HCT116 (cell line): ENCODE results near the gene ZFAND5. TPM values are rescaled to one million over a fixed set of nuclear protein-coding genes. Genes with fewer than 3 reads are reported as not detected.

Source experiments
- ATAC-seq: fragments of 200-7000 bp; cut with Tn5 transposase; 2 replicates; pipeline ENCODE4 v1.9.1; 2020; ENCODE audit warnings: mild to moderate bottlenecking, moderate library complexity
- BruUV-seq: library from RNA; stranded (reverse); fragments of 400-500 nt; replicated peaks from 2 replicates; lab custom pipeline; 2021; lab: Mats Ljungman, UMichigan
- CTCF ChIA-PET: fragments of 300-600 bp; sonication (Branson Sonifier 250); formaldehyde crosslinking; loops from one replicate; lab custom pipeline; 2021; ENCODE audit warnings: antibody characterized with exemption; lab: Charles Lee
- POLR2A ChIA-PET: fragments of 300-600, 350-600 bp; sonication (Branson Sonifier 250); formaldehyde crosslinking; loops from one replicate; lab custom pipeline; 2021; ENCODE audit warnings: antibody characterized with exemption; lab: Charles Lee
- RAD21 ChIA-PET, 2 experiments: fragments of 300-600 bp; sonication (Branson Sonifier 250); formaldehyde crosslinking; loops; one replicate each; lab custom pipeline; 2023; ENCODE audit warnings: low total read pairs in 2 of 2; ENCODE audit not compliant: uncharacterized antibody in 2 of 2, unreplicated experiment in 2 of 2, low non-redundant PET in 1 of 2; lab: Charles Lee
- DNase-seq: peaks from one replicate; pipeline ENCODE4 v3.0.0-alpha.2; 2010; ENCODE audit warnings: low read depth, low spot score
- H2AFZ ChIP-seq: fragments of 200-600 bp; shearing (Covaris generic), sonication (generic); 2 replicates; pipeline ENCODE4 v1.6.1; 2017; ENCODE audit warnings: low read depth, mixed run types, mixed read lengths, antibody characterized with exemption, low read length; ENCODE audit not compliant: poor library complexity, severe bottlenecking
- H3K27ac ChIP-seq: 2 replicates; pipeline ENCODE4 v1.5.1; 2012; ENCODE audit warnings: low read depth, low read length
- H3K27me3 ChIP-seq: fragments of 200-600 bp; sonication (generic); 2 replicates; pipeline ENCODE4 v1.6.1; 2016; ENCODE audit warnings: mixed run types, low read length, mixed read lengths; ENCODE audit not compliant: insufficient read depth
- H3K36me3 ChIP-seq, 2 experiments: fragments of 200-500 bp in 1 of 2; fragments of 200-600 bp in 1 of 2; sonication (Bioruptor generic) in 1 of 2; sonication (generic) in 1 of 2; 2 replicates each; pipeline versions ENCODE4 v1.5.1 to v1.6.1; 2014 to 2016; ENCODE audit warnings: low read length in 2 of 2, inconsistent platforms in 1 of 2, mixed read lengths in 1 of 2, mixed run types in 1 of 2; ENCODE audit not compliant: insufficient read depth in 2 of 2, control insufficient read depth in 1 of 2
- H3K4me1 ChIP-seq, 2 experiments: fragments of 200-600 bp in 1 of 2; sonication (generic) in 1 of 2; 2 replicates each; pipeline versions ENCODE4 v1.5.1 to v1.6.1; 2012 to 2017; ENCODE audit warnings: low read length in 2 of 2, inconsistent platforms in 1 of 2, mild to moderate bottlenecking in 1 of 2, mixed read lengths in 1 of 2, mixed run types in 1 of 2, moderate library complexity in 1 of 2; ENCODE audit not compliant: insufficient read depth in 2 of 2, control insufficient read depth in 1 of 2
- H3K4me2 ChIP-seq: fragments of 200-600 bp; sonication (generic); 2 replicates; pipeline ENCODE4 v1.6.1; 2017; ENCODE audit warnings: mixed run types, low read length, mixed read lengths
- H3K4me3 ChIP-seq, 2 experiments: fragments of 200-600 bp in 1 of 2; sonication (generic) in 1 of 2; replicated peaks in 1 of 2; 2 replicates each; pipeline ENCODE4 v1.5.1; 2011 to 2016; ENCODE audit warnings: low read length in 2 of 2, control low read depth in 1 of 2, low read depth in 1 of 2, mild to moderate bottlenecking in 1 of 2, mixed read lengths in 1 of 2, mixed run types in 1 of 2
- H3K79me2 ChIP-seq: fragments of 200-600 bp; sonication (generic); 2 replicates; pipeline ENCODE4 v1.6.1; 2017; ENCODE audit warnings: mild to moderate bottlenecking, mixed run types, low read length, moderate library complexity, mixed read lengths; ENCODE audit not compliant: insufficient read depth
- H3K9ac ChIP-seq: fragments of 200-600 bp; sonication (generic); 2 replicates; pipeline ENCODE4 v1.6.1; 2016; ENCODE audit warnings: low read length, mixed read lengths
- H3K9me2 ChIP-seq: fragments of 200-600 bp; sonication (generic), shearing (Covaris generic); 2 replicates; pipeline ENCODE4 v1.6.1; 2017; ENCODE audit warnings: mixed run types, mild to moderate bottlenecking, moderate library complexity; ENCODE audit not compliant: insufficient read depth
- H3K9me3 ChIP-seq, 2 experiments: fragments of 200-500 bp in 1 of 2; fragments of 200-600 bp in 1 of 2; sonication (Bioruptor generic) in 1 of 2; sonication (generic) in 1 of 2; 2 replicates each; pipeline ENCODE4 v1.6.1; 2014 to 2017; ENCODE audit warnings: low read length in 2 of 2, mixed read lengths in 2 of 2, inconsistent platforms in 1 of 2, low read depth in 1 of 2, mild to moderate bottlenecking in 1 of 2, mixed run types in 1 of 2, moderate library complexity in 1 of 2; ENCODE audit not compliant: control insufficient read depth in 1 of 2, insufficient read depth in 1 of 2
- H4K20me1 ChIP-seq: fragments of 200-600 bp; sonication (generic), shearing (Covaris generic); 2 replicates; pipeline ENCODE4 v1.6.1; 2017; ENCODE audit warnings: mixed run types, mild to moderate bottlenecking, moderate library complexity; ENCODE audit not compliant: insufficient read depth
- CBX3 ChIP-seq: IDR thresholded peaks from 2 replicates; pipeline ENCODE4 v1.6.1; 2012; ENCODE audit warnings: low read depth
- EZH2 ChIP-seq: fragments of 200-600 bp; sonication (generic); IDR thresholded peaks from 2 replicates; pipeline ENCODE4 v1.6.1; 2017; ENCODE audit warnings: antibody characterized with exemption, mixed run types
- JUND ChIP-seq: IDR thresholded peaks from 2 replicates; pipeline ENCODE4 v1.6.1; 2012
- POLR2A ChIP-seq: IDR thresholded peaks from 2 replicates; pipeline ENCODE4 v1.7.0; 2011; ENCODE audit warnings: borderline replicate concordance; ENCODE audit not compliant: insufficient read depth, insufficient read length; ENCODE audit errors: extremely low read depth
- POLR2AphosphoS5 ChIP-seq: IDR thresholded peaks from 2 replicates; pipeline ENCODE4 v1.6.1; 2011; ENCODE audit warnings: mild to moderate bottlenecking, low read depth, low read length, moderate library complexity
- RAD21 ChIP-seq: IDR thresholded peaks from 2 replicates; pipeline ENCODE4 v1.6.1; 2012; ENCODE audit warnings: low read depth, mild to moderate bottlenecking
- SIN3A ChIP-seq: IDR thresholded peaks from 2 replicates; pipeline ENCODE4 v1.6.1; 2012; ENCODE audit warnings: low read depth
- TCF7L2 ChIP-seq: IDR thresholded peaks from 2 replicates; pipeline ENCODE4 v1.7.0; 2011; ENCODE audit warnings: borderline replicate concordance, inconsistent platforms; ENCODE audit not compliant: insufficient read depth, insufficient read length; ENCODE audit errors: extremely low read depth
- ZNF274 ChIP-seq: fragments of 200-500 bp; sonication (Bioruptor generic); IDR thresholded peaks from 2 replicates; pipeline ENCODE4 v1.6.1; 2014; ENCODE audit warnings: mild to moderate bottlenecking, low read depth, low read length, inconsistent platforms
- intact Hi-C: fragments of 100-400 bp; cut with micrococcal nuclease; formaldehyde crosslinking; loops from 2 replicates; pipeline ENCODE4 v1.10.0; 2022
- total RNA-seq: library from RNA; stranded (reverse); gene quantifications from one replicate; pipeline ENCODE4 v1.2.1, GENCODE V29; 2021; ENCODE audit not compliant: unreplicated experiment
- TF ChIP-seq, protein P1 (sequence below), 3 experiments: fragments of 200-600 bp in 1 of 3; sonication (generic) in 1 of 3; IDR thresholded peaks in 2 of 3; conservative IDR thresholded peaks in 1 of 3; 2 replicates each; pipeline ENCODE4 v1.5.1; 2012 to 2017; ENCODE audit warnings: low read depth in 2 of 3, low read length in 2 of 3, antibody characterized with exemption in 1 of 3, borderline replicate concordance in 1 of 3, control low read depth in 1 of 3, mild to moderate bottlenecking in 1 of 3, mixed read lengths in 1 of 3, mixed run types in 1 of 3, moderate library complexity in 1 of 3; ENCODE audit not compliant: insufficient read depth in 1 of 3
- TF ChIP-seq, protein P2 (sequence below): IDR thresholded peaks from 2 replicates; pipeline ENCODE4 v1.6.1; 2012; ENCODE audit warnings: low read depth
- TF ChIP-seq, protein P3 (sequence below): IDR thresholded peaks from 2 replicates; pipeline ENCODE4 v1.6.1; 2012

ZFAND5 gene
- total RNA-seq, 1 experiment from 2014 or later: 128 TPM

DNA sequence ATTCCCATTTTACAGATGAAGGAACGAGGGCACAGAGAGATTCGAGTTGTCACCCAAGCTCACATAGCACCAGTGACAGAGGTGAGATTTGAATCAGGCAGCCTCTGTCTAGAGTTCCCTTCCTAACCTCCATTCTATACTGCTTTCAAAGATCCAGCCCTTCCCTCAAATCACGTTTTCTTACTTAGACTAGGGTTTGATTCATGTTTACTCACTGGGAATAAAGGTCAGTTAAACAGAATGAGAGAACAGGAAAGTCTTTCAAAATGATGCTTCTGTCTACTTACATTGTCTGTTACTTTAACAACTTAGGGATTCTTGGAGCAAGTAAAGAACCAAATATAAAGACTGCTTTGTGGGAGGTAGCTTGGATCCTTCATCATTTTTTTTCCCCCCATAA lies 40.0 kb downstream of the ZFAND5 start:
- no peaks in the 10 kb centered on the region for H3K36me3 ChIP-seq
- intact Hi-C loops: no loop called here
- H3K79me2 ChIP-seq: no peaks in the 10 kb centered on the region
- H3K4me3 ChIP-seq: no peak overlapping the region
- ChIA-PET POLR2A (no interaction called here), RAD21 (no interaction called here), CTCF (no interaction called here)
- no peaks in the 10 kb centered on the region for H3K27me3 ChIP-seq
- no peaks in the 10 kb centered on the region for H3K9me2 ChIP-seq
- H3K9ac ChIP-seq: no peak overlapping the region
- ATAC-seq: no peak
- H3K4me1 ChIP-seq: no peaks in the 10 kb centered on the region
- H3K4me2 ChIP-seq: no peak overlapping the region
- H3K27ac ChIP-seq: no peak overlapping the region
- no TSS peak for BruUV-seq
- no peaks in the 10 kb centered on the region for H4K20me1 ChIP-seq
- TF ChIP-seq ZNF274: no peak
- TF ChIP-seq RAD21: no peak
- no peak for TF ChIP-seq TCF7L2
- TF ChIP-seq, protein P1, sequence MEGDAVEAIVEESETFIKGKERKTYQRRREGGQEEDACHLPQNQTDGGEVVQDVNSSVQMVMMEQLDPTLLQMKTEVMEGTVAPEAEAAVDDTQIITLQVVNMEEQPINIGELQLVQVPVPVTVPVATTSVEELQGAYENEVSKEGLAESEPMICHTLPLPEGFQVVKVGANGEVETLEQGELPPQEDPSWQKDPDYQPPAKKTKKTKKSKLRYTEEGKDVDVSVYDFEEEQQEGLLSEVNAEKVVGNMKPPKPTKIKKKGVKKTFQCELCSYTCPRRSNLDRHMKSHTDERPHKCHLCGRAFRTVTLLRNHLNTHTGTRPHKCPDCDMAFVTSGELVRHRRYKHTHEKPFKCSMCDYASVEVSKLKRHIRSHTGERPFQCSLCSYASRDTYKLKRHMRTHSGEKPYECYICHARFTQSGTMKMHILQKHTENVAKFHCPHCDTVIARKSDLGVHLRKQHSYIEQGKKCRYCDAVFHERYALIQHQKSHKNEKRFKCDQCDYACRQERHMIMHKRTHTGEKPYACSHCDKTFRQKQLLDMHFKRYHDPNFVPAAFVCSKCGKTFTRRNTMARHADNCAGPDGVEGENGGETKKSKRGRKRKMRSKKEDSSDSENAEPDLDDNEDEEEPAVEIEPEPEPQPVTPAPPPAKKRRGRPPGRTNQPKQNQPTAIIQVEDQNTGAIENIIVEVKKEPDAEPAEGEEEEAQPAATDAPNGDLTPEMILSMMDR (IDR thresholded peaks at IDR 0.05 in 2 of 3, conservative IDR thresholded peaks at IDR 0.05 in 1 of 3; ENCODE audit: borderline replicate concordance in 1 of 3, insufficient read depth in 1 of 3, low read depth in 2 of 3, low read length in 2 of 3): no peak
- TF ChIP-seq JUND: no peak
- TF ChIP-seq CBX3: no peak
- no peak for TF ChIP-seq EZH2
- TF ChIP-seq, protein P2, sequence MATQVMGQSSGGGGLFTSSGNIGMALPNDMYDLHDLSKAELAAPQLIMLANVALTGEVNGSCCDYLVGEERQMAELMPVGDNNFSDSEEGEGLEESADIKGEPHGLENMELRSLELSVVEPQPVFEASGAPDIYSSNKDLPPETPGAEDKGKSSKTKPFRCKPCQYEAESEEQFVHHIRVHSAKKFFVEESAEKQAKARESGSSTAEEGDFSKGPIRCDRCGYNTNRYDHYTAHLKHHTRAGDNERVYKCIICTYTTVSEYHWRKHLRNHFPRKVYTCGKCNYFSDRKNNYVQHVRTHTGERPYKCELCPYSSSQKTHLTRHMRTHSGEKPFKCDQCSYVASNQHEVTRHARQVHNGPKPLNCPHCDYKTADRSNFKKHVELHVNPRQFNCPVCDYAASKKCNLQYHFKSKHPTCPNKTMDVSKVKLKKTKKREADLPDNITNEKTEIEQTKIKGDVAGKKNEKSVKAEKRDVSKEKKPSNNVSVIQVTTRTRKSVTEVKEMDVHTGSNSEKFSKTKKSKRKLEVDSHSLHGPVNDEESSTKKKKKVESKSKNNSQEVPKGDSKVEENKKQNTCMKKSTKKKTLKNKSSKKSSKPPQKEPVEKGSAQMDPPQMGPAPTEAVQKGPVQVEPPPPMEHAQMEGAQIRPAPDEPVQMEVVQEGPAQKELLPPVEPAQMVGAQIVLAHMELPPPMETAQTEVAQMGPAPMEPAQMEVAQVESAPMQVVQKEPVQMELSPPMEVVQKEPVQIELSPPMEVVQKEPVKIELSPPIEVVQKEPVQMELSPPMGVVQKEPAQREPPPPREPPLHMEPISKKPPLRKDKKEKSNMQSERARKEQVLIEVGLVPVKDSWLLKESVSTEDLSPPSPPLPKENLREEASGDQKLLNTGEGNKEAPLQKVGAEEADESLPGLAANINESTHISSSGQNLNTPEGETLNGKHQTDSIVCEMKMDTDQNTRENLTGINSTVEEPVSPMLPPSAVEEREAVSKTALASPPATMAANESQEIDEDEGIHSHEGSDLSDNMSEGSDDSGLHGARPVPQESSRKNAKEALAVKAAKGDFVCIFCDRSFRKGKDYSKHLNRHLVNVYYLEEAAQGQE: no peak
- TF ChIP-seq SIN3A: no peak
- TF ChIP-seq POLR2A: no peak
- TF ChIP-seq, protein P3, sequence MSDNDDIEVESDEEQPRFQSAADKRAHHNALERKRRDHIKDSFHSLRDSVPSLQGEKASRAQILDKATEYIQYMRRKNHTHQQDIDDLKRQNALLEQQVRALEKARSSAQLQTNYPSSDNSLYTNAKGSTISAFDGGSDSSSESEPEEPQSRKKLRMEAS: no peak
- TF ChIP-seq POLR2AphosphoS5: no peak
- TF ChIP-seq, all 23 proteins: peak for 0
- no peak overlapping the region for H2AFZ ChIP-seq
- DNase-seq: no peak
- no peaks in the 10 kb centered on the region for H3K9me3 ChIP-seq
